UCSD-AML1 (cell line): ENCODE results near the gene CHTOP.

ENCODE experiments used
- DNase-seq: peaks from one replicate; lab custom pipeline; 2025; ENCODE audit not compliant: unreplicated experiment; lab: John Stamatoyannopoulos, UW

CHTOP gene

DNA sequence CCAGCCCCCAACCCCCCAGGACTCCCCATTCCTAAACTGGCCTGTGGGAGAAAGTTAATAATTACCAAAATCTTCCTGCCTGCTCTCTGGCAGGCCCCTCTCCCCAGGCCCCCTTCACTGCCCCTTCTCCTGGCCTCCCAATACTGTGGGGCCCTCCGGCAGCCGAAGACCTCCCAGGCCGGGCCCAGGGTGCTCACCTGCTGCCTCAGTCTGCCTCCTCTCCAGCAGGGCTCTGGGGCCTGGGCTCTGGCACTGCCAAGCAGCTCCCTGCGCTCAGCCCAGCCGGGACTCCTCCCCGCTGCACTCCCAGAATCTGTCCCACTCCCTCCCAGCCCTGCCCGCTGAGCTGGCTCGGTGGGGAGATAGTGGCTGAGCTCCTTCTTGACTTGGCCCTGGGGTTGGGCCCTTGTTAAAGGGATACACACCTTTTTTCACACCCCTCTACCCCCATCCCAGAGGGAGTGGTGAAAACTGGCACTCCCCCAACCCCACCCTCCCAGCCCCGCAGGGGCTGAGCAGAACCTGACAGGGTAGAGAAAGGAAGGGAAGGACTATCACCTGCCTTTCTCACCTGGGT is 21.0 kb upstream of the CHTOP start, which contains the start of gene S100A16:
Gene S100A16, minus strand, starts transcription at position 383 of the 577 bp plus-strand sequence. CDS start 4,986 bp downstream, outside the sequence.
- no peak for DNase-seq

- no peak for DNase-seq
Observed at GRCh38 chr1:153613406-153613805, 20.5 kb upstream of the CHTOP start.

GRCh38 chr1:153614189-153614900 is 19.5 kb upstream of the CHTOP start:
- DNase-seq = no peak

DNA sequence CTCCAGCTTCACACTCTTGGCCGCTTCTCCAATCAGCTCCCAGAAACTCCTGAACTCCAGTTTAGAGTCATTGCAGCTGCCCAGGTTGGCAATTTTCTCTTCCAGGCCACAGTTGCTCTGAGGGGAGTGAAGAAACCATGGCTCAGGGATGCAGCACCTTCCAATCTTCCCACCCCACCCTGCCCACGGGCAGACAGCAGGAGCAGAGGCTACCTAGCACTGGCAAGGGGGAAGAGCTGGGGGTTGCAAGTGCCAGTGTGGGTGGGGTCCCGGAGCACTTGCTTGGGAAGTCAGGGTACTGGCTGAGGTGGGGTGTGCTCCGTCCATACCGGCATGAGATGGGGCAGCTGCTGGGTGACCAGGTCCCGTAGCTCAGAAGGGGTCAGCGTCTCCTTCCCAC is 19.0 kb upstream of the CHTOP start:
- DNase-seq = no peak

DNA sequence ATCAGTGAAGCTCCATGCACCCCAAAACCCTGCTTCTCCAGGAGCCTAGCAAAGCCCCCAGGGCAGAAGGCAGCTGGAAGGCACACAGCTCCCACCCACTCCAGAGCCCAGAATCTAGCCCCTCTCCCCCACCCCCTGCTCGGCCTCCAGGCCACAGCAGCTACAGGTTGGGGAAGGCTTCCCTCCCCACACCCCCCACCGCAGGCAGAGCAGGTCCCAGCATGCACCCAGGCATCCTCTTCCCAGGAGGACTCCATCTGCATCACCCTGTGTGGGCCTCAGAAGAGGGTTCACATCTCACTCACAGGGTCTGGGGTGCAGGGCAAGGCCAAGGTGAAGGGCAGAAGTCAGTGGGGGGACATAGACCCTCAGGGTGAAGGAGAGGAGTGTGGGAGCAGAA is 18.5 kb upstream of the CHTOP start:
- DNase-seq = no peak

GRCh38 chr1:153616144-153616916 is 17.5 kb upstream of the CHTOP start, which contains the start of gene S100A14:
Gene S100A14 (minus strand): TSS chr1:153616325. CDS start chr1:153615858, 467 bp downstream.
- DNase-seq = no peak

DNA sequence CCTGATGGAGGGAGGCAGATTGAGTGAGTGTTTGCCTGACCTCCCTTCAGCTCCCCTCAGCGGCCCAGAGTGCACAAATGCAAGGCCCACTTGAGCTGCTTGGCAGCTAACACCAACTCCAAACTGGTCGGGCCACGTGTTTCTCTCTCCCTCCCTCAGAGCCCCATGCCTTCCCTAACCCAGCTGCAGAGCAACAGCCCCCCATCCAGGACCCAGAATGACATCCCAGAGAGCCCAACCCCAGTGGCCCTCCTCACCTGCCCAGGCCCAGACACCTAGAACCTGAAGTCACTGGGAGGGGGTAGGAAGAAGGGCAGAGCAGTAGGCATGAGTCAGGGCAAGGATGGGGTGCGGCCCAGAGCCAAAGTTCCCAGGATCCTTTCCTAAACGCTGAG is 17.0 kb upstream of the CHTOP start:
- no peak for DNase-seq

DNA sequence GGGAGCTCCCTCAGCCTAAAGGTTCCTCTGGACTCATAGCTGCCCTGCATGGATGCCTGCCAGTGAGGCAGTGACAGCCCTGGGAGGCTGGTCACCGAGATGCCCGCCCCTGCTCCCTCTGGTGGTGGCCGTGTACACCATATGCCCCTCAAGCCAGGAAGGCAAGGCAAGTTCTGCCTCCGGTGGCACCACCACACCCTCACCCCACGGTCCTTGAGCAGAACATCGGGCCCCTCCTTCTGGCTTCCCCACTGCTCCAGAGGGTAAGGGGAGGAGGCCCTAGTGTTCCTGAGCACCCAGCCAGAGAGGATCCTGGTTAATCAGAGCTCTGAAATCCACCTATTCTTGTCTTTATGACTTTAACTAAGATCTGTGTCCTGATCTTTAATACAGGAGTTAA is 16.2 kb upstream of the CHTOP start:
- DNase-seq = peak; percentile 79

- DNase-seq = no peak
Observed at GRCh38 chr1:153619171-153619570, 14.7 kb upstream of the CHTOP start.

GRCh38 chr1:153623101-153623500 is 10.8 kb upstream of the CHTOP start:
- no peak for DNase-seq

DNA sequence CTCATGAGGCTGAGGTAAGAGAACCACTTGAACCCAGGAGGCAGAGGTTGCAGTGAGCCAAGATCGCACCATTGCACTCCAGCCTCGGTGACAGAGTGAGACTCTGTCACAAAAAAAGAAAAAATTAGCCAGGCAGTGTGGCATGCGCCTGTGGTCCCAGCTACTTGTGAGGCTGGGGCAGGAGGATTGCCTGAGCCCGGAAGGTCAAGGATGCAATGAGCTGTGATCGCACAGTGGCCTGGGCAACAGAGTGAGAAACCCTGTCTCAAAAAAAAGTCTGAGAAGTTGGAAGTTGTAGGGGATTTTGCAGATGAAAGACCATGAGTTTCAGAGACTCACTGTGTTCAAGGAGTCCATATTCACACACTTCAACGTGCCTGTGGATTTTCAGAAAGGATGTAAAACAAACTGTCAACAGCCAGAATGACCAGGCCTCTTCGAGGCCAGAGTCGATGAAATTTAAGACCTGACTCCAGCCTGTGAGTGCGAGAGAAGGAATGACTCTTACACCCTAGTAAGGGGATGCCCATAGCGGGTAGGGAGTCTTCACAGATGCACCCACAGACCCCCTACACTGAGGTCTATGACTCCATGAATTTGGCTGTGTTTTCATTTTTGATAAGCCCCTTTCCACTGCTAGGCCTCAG is 8.8 kb upstream of the CHTOP start:
- DNase-seq = no peak

GRCh38 chr1:153626477-153626903 is 7.4 kb upstream of the CHTOP start:
- DNase-seq = no peak

- peak; percentile 46 for DNase-seq
Observed at GRCh38 chr1:153626904-153627714, 6.8 kb upstream of the CHTOP start, which contains the start of gene S100A13. Gene S100A13 (minus strand): TSS chr1:153627505. CDS start chr1:153626472, 1,033 bp downstream.

GRCh38 chr1:153627715-153628626 is 5.9 kb upstream of the CHTOP start, which contains the start of gene S100A1:
Gene S100A1 (plus strand): TSS chr1:153628434. CDS start chr1:153630522, 2,088 bp downstream.
- peak; percentile 29 for DNase-seq

DNA sequence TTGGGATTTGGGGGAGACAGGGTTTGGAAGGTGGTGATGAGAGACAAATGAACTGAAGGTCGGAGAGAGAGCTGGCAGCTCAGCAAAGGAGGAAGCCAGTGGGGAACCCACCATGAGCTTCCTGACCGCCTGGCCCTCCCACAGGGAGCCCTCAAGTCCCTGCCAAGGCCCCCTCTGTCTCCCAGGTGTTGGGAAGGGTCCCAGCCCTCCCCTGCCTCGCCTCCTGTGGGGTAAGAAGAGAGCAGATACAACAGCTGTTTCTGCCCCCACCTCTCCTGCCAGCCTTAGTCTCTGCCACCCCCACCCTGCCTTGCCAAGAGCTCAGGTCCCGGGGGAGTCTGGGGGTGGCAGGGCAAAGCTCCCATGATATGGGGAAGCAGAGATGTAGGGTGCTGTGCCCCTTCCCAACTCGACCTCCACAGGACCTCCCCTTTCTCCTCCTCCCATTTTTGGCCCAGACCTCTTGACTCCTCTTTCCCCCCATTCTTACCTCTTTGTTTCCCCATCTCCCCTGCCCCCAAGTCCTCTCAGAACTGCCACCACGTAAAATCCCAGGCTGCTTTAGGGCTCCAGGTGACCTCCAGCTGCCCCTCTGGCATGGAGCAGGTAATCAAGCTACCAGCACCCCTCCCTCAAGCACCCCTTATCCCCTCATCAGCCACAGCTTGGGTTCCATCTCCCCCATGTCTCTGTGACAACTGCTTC is 5.1 kb upstream of the CHTOP start:
- DNase-seq = no peak

DNA sequence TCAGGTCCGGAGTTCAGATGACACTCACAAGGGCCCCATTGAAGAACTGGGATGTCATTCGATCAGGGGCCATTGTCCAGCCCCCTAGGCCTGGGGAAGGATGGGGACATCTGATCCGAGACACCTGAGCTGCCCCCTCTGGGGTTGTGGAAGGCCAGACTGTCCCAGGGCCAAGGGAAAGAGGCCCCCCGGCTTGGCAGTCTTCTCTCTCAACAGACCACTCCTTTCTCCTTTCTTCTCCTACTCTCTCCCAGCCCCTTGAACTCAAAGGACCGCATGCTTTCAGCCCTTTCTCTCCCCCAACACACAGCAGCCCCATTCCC is 4.6 kb upstream of the CHTOP start:
- DNase-seq = no peak

GRCh38 chr1:153629971-153630370 is 3.9 kb upstream of the CHTOP start:
- no peak for DNase-seq

DNA sequence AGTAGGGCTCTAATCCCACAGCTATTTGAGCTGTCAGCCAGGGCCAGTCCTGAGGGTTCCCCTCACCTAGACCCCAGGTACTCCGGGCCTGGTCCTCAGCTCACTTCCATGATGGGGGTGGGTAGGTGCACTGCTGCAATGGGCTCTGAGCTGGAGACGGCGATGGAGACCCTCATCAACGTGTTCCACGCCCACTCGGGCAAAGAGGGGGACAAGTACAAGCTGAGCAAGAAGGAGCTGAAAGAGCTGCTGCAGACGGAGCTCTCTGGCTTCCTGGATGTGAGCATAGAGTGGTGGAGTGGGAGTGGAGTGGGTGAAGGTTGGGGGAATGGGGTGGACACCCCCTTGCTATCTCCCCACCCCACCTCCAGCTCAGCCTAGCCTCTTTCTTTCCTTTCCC is 3.5 kb upstream of the CHTOP start:
- no peak for DNase-seq
